Adipose tissue (tissue), 3 donors: ENCODE results near the gene HAPLN2. TPM values are rescaled to one million over a fixed set of nuclear protein-coding genes. Genes with fewer than 3 reads are reported as not detected.
"Not testable (repeated sequence)": the region's sequence is repeated elsewhere in the genome, so short reads cannot be mapped to it uniquely, and the experiment has no call there.

Experiments used
- H3K27ac ChIP-seq: one replicate; pipeline ENCODE4 v1.5.1; 2013; ENCODE audit warnings: low read depth, low read length
- WGBS, 3 donors: extraction: QIAGEN DNeasy Blood & Tissue Kit; methylation state at CpG; one replicate each; pipeline ENCODE4 v1.1.7; 2013; 5-methylcytosine and 5-hydroxymethylcytosine counted together
- polyA plus RNA-seq, 3 donors: library from polyadenylated mRNA; stranded (reverse); fragments of 200-250 nt; gene quantifications; one replicate each; pipeline ENCODE4 v1.2.3, GENCODE V29; 2013
- donor health status: healthy with polysubstance abuse.
- donor health status: Bipolar disorder and iron deficiency.
- donor health status: healthy.

HAPLN2 gene
- polyA plus RNA-seq: 1 to 10 TPM in 1 of 3 donors, under 1 TPM in 2; 0.24 to 1.6 (median 0.28) TPM

DNA sequence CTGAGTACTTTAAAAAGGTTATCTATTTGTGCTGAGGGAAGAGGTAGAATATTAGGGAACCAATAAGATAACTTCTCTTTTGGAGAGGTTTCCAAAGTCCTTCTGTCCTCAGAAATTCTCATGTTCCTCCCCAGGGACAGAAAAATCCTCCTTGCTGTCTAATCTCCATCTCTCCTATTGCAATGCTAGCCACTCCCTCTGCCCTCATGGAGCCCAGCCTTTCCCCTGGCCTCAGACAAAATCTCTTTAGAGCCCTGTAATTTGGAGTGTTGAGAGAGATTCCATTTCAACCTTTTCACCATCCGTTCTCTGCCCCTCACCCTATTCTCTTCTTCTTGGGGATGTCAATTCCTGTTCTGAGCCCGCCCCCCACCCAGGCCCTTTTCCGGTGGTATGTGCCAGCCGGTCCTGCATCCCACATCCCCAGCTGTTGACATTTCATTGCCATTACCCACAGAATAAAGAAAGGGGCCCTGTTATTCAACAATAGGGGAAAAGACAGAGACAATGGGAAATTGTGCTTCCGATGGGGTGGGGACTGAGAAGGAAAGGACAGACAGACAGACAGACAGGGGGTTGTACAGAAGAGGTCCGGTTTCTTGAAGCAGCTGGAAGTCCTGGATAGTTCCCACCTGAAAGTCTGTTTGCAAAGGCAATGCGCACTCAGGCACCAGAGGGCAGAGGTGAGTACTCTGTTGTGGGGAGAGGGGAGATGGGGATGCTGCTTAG is at the start of gene HAPLN2:
Gene HAPLN2, plus strand, starts transcription at position 563 of the 729 bp plus-strand sequence. CDS start 4,076 bp downstream, outside the sequence.
- H3K27ac ChIP-seq: no peak within 1 kb of the TSS

DNA sequence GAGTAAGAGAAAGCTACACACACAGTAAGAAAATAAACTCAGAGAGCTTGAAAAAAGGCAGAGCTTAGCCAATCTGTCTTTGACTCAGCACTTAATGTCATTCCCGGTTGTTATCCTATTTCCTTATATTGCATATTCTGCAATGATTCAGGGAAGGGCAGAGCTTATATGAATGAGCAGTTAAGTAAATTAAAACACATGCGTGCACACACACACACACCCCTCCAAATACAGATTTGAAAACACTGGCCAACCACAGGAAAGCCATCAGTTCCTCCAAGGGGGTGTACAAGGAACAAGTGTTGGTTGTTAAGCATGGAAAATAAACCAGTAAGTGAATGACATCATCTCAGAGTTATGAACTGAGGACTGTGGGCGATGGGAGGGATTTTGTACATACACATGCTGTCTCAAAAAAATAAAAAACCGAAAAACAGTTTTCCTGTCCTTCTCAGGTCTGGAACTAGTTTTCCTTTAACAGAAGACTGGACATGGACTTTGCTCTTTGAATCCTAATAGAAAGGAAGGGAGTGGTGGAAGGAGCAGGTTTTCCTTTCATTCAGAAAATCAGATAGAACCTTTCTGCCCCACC is 47.9 kb upstream of the HAPLN2 start:
- WGBS, 3 donors: 16 to 19% (median 17%) methylated on average over 4 of the region's 4 CpGs
- no peak overlapping the region for H3K27ac ChIP-seq

More for the DNA sequence above, at the start of gene HAPLN2:
- 6 to 15% (median 6%) methylated on average over 7 of the region's 7 CpGs for WGBS, 3 donors

DNA sequence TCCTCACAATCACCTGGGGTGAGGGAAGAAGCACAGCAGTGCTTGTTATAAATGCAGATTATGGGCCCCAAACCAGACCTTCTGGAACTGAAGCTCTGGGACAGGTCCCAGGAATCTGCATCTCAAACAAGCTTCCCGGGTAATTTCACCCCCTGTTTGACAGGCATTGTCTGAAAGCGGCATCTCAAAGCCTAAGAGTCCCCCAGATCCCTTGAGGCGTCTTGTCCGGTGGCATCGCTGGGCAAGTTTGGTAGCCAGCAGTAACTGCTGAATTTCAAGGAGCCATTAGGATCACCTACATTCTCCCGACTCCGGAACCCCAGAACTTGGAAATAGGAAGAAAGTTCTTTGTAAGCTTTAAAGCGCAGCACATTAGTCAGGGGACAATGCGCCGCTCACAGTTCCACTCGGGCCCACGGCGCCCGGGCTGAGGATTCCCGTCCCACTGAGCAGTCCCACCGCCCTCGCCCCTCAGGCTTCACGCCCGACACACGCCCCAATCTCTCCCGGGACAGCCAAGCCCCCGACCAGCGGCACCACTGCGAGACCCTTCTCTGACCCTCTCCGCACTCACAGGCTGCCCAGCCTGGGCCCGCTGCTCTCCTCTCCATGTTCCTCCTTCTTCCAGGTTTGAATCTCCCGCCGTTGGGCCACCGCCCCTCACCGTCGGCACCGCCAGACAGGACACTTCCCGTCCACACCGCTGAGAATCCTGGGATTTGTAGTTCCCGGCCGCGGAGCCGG is 47.1 kb upstream of the HAPLN2 start, which contains the start of gene IQGAP3:
Gene IQGAP3, minus strand, starts transcription at position 647 of the 744 bp plus-strand sequence. Its CDS starts 36 bp downstream, at position 611.
- no peak within 1 kb of the TSS for H3K27ac ChIP-seq
- 1 to 2% (median 1%) methylated on average over 38 of the region's 38 CpGs for WGBS, 3 donors

DNA sequence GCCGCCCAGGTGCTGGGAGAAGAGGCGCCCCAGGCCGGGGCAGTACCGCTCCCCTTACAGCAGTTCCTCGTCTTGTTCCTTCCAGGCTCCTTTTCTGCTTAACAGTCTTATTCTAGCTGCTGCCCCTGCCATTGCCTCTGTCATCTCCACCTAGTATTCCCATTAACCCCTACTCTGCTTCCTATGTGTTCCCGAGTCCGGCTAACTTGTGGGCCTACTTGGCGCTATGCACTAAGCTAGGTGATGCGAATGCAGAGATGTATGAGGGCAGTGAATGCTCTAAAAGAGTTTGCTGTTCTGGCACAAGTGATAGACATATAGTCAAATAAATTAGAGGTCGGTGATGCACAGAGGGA is 46.6 kb upstream of the HAPLN2 start:
- H3K27ac ChIP-seq: no peak overlapping the region
- WGBS, 3 donors: 33 to 34% (median 33%) methylated on average over 10 of the region's 10 CpGs

DNA sequence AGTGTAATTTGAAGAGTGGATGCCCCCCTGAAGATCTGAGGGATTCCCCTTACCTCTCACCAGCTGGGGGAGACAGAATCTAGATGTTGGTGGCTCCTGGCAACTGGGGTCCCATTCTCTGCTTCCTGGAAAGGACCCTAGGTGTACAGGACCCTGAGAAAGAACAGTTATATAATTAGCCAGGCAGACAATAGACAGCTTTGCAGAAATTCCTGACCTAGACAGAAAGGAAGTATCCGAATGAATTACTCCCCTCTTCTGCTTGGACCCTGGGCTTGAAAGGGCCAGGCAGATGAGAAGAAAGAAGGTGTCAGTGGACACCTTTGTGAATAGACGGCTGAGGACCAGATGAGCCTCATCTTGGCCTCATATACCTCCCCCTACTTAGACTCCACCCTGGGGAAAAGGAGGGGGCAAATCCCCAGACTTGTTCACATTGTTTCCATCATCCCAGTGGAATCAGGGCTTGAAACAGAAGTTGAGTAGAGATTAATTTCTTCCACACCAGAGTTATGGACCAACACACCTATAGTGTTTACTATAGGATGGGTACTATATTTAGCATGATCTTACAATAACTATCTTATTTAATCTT is 45.1 kb upstream of the HAPLN2 start:
- 48 to 56% (median 54%) methylated on average over 2 of the region's 2 CpGs for WGBS, 3 donors
- no peak overlapping the region for H3K27ac ChIP-seq

DNA sequence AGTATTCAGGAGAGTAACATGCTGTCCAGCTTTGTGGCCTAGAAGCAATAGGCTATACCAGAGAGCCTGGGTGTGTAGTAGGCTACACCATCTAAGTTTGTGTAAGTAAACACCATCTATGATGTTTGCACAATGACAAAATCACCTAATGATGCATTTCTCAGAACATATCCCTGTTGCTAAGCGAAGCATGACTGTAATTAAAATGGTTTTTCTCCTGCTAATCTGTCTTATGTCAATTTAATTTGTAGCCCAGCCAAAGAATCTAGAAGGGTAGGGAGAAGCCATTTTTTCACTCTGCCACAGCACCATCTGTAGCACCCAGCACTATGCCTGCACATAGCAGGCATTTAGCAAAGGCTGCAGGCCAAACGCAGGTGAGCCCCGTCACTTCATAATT is 41.7 kb upstream of the HAPLN2 start:
- no peak overlapping the region for H3K27ac ChIP-seq
- WGBS, 3 donors: 85 to 90% (median 88%) methylated on average over 3 of the region's 3 CpGs

DNA sequence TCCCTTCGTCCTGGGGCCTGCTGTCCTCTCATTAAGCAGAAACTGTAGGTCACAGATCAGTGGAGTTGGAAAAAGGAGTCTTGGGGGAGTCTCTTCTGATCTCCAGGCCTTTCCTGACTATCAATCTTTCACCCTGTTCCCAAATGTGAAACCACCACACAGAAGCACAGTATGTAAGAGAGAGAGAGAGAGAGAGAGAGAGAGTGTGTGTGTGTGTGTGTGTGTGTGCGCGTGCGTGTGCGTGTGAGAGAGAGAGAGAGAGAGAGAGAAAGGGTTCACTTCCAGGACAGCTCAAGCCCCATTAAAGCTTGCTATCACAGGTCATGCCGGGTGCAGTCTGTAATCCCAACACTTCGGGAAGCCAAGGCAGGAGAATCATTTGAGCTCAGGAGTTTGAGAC is 41.2 kb upstream of the HAPLN2 start:
- WGBS, 3 donors: 36 to 72% (median 60%) methylated on average over 3 to 6 of the region's 7 CpGs
- H3K27ac ChIP-seq: no peak overlapping the region

DNA sequence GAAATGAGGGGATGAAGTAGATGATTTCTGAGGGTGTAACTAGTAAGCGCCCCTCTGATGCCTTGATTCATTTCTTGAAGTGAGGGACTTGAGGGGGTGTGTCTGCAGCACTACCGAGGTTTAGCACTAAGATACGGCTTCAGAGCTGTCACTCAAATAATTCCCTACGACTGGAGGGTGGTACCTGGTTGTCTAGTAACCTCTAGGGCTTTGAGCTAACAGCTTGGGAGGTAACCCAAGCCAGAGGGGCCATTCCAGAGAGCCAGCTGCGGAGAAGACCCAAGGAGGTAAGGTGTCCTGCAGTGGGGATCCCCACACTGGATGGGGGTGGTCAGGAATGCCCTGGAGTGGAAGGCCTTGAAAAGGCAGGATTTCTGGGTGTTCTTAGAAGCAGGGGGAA is 39.7 kb upstream of the HAPLN2 start, which contains the start of gene TTC24:
Gene TTC24, plus strand, starts transcription at position 252 of the 400 bp plus-strand sequence. CDS start 1,642 bp downstream, outside the sequence.
- no peak within 1 kb of the TSS for H3K27ac ChIP-seq
- WGBS, 3 donors: 70 to 81% (median 78%) methylated on average over 5 of the region's 5 CpGs

DNA sequence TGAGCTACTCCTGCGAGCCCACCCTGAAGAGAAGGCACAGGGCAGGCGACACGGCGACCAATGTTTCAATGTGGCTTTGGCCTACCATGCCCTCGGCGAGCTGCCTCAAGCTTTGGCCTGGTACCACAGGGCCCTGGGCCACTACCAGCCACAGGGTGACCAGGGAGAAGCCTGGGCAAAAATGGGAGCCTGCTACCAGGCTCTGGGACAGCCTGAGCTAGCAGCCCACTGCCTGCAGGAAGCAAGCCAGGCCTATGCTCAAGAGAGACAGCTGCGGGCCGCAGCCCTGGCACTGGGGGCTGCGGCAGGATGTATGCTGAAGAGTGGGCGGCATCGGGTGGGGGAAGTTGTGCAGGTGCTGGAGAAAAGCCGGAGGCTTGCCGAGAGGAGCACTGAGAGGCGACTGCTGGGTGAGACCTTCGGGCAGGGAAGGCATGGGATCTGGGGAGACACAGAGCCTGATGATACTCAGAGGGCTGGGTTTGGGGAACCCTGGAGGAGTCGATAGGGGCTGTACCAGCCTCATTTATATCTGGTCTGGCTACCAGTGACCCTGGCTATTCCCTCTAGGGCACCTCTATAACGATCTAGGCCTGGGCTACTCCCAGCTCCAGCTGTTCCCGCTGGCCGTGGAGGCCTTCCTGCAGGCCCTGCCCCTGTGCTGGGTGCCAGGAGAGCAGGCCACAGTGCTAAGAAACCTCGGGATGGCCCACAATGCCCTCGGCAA is 37.4 kb upstream of the HAPLN2 start:
- WGBS, 3 donors: 60 to 76% (median 68%) methylated on average over 21 of the region's 21 CpGs
- H3K27ac ChIP-seq: no peak overlapping the region

DNA sequence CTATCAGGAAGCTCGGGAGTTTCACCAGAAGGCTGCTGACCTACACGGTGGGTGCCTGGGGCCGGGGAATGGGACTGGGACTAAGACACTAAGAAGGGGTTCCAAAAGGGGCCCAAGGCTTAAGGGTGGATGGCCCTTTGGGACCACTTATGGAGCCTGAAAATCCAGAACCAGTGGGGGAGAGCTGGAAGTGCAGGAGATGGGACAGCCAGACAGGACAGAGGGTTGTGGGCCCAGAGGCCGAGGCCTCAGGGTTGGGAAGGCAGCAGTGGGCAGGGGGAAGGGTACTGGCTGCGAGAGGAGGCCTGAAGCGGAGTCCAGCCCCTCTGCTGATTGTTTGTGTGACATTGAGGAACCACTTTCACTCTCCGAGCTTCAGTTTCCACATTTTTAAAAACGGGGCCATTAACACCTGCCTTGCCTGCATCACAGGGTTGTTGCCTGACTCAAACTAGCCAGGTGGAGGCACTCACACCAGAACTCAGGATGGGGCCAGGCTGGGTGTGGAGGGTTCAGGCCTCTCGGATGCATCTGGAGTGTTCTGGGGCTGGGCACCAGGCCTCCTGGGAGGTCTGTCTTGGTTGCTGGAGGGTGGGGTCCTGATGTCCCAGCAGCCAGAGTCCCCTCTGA is 36.7 kb upstream of the HAPLN2 start:
- no peak overlapping the region for H3K27ac ChIP-seq
- WGBS, 3 donors: 53 to 69% (median 68%) methylated on average over 9 of the region's 9 CpGs

DNA sequence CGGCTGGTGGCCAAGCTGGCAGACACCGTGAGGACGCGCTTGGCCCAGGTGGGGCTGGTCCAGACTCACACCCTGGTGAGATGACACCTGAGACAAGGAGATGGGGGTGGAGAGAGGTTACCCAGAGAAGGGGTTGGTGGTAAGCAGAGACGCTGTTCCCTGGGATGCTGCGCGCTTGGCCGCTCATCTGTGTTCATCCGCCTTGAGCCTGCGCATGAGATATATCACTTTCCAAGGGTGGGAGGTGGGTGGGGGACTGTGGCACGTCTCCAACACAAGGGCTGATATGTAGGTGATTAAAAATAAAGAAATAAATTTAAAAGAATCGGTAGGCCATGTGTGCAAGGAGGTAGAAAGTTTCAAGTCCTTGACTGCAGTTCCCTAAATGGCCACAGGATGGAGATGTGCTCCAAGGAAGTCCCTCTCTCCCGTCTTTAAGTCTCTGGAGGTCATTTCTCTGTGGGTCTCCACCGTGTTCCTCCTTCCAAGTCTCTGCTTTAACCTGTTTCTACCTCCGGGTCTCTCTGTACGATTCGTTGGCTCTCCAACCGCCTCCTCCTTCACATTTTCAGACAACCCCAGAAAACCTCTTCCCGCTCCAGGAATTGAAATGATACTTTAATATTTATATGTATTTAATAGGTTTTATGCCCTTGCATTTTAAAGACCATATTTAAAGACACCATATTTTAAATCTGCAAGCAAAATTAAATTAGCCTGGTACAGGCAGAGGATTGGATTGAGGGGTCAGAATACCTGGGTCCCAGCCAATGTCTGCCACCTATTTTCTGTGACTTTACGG is 35.2 kb upstream of the HAPLN2 start:
- H3K27ac ChIP-seq: no peak overlapping the region
- 54 to 57% (median 56%) methylated on average over 20 of the region's 20 CpGs for WGBS, 3 donors

DNA sequence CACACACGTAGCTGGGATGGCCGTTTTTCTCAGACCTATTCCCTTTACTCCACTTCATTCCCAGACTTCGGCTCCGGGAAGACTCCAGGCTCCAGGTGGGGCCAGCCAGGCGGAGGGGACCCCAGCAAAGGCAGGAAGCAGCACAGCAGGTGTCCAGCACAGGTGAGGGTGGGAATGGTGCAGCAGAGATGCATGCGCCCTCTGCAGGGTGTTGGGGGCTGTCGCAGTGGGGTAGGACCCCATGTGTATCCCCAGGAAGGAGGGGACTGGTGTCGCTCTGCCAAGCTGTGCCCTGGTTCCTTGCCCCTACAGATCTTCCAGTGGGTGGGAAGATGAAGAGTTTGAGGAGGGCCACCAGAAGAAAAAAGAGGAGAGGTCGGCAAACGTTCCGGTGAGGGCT is 34.4 kb upstream of the HAPLN2 start:
- WGBS, 3 donors: 36 to 59% (median 48%) methylated on average over 11 of the region's 11 CpGs
- H3K27ac ChIP-seq: no peak overlapping the region

DNA sequence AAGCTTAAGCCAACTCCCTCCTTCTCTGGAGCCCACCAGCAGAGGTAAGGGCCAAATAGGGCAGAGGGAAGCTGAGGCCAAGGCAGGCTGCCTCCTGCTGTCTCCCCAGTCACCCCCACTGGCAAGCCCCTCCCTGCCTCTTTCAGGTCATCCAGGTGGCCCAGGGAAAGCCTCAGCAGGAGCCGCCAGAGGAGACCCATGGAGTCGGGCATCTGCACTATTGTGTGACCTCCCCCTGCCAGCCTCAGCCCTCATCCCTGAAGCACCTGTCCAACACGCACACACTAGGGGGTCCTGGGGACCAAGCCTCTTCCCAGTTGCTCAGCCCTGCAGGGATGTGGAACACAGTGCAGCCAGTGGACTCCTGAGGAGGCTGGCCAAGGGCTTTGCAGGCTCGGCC is 32.9 kb upstream of the HAPLN2 start:
- 68 to 75% (median 70%) methylated on average over 4 of the region's 4 CpGs for WGBS, 3 donors
- no peak overlapping the region for H3K27ac ChIP-seq

DNA sequence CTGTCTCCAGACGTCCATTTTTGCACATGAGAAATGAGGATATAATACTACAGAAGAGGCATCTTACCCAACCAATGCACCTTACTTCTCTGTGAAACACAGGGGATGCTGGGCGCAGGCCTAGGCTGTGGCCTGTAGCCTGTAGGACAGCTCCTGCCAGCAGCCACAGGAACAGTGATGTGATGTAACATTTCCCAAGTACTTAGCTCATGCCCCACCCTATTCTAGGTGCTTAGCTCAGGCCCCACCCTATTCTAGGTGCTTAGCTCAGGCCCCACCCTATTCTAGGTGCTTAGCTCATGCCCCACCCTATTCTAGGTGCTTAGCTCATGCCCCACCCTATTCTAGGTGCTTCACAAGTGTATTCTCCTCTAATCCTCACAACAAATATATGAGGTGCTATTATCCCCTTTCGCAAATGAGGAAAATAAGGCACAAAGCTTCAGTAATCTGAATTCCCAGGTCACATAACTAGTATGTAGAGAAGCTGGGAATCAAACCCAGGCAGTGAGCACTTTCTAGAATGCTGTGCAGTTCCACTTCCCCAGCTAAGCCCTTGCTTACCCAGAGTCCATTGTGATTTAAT is 32.2 kb upstream of the HAPLN2 start:
- 86 to 92% (median 90%) methylated on average over 3 of the region's 3 CpGs for WGBS, 3 donors
- H3K27ac ChIP-seq: no peak overlapping the region

DNA sequence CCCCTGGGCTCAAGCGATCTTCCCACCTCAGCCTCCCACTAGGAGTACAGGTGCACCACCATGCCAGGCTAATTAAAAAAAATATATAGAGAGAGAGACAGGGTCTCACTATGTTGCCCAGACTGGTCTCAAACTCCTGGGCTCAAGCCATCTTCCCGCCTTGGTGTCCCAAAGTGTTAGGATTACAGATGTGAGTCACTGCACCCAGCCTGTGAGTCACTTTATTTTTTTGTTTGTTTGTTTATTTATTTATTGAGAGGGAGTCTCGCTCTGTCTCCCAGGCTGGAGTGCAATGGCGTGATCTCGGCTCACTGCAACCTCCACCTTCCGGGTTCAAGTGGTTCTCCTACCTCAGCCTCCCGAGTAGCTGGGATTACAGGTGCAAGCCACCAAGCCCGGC is 31.3 kb upstream of the HAPLN2 start:
- H3K27ac ChIP-seq: not testable (repeated sequence)
- 86 to 92% (median 89%) methylated on average over 8 of the region's 8 CpGs for WGBS, 3 donors

DNA sequence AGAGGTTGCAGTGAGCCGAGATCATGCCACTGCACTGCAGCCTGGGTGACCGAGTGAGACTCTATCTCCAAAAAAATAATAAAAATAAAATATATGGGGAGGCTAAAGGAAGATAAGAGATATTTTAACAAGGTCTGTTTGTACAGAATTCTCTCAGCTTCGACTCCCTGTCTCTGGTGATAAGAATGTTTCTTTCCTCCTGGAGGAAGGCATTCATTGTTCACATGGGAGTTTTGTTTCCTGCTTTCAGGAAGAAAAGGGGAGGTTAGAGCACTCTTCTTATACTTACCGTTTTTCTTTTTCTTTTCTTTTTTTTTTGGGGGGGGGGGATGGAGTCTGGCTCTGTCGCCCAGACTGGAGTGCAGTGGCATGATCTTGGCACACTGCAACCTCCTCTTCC is 29.7 kb upstream of the HAPLN2 start:
- WGBS, 3 donors: 54 to 65% (median 54%) methylated on average over 5 of the region's 5 CpGs

More for the DNA sequence above, 29.7 kb upstream of the HAPLN2 start:
- no peak overlapping the region for H3K27ac ChIP-seq
